Omental fat pad (tissue), 4 donors: ENCODE results near the gene COBLL1. TPM values are rescaled to one million over a fixed set of nuclear protein-coding genes. Genes with fewer than 3 reads are reported as not detected.
"Not testable (repeated sequence)": the region's sequence is repeated elsewhere in the genome, so short reads cannot be mapped to it uniquely, and the experiment has no call there.

ENCODE experiments used
- ATAC-seq: fragments of 150-250 bp; one replicate; pipeline ENCODE4 v1.9.1; 2016; ENCODE audit warnings: mild to moderate bottlenecking, moderate library complexity; ENCODE audit not compliant: low FRiP score
- DNase-seq: peaks from one replicate; pipeline ENCODE4 v3.0.0-alpha.2; 2019; ENCODE audit warnings: low spot score
- CTCF ChIP-seq, 3 donors: fragments of 450-650 bp; IDR thresholded peaks; one replicate each; pipeline ENCODE4 v1.5.1; 2016 to 2017; ENCODE audit warnings: antibody characterized with exemption in 3 of 3, mild to moderate bottlenecking in 3 of 3, moderate library complexity in 2 of 3
- total RNA-seq, 4 donors: library from RNA; depleted of rRNA; stranded (reverse); fragments of >200 nt; gene quantifications; one replicate each; pipeline ENCODE4 v1.1.0, GENCODE V29; 2016

COBLL1 gene
- total RNA-seq, 4 donors from 2014 or later = 38.1 to 114 (median 68.5) TPM

- DNase-seq (no peak), ATAC-seq (no peak)
- TF ChIP-seq CTCF (IDR thresholded peaks at IDR 0.05) = no peak
Measured at GRCh38 chr2:164869420-164869772, 27.8 kb upstream of the COBLL1 start.

- no peak for TF ChIP-seq CTCF (IDR thresholded peaks at IDR 0.05)
- ATAC-seq = no peak
- DNase-seq = no peak
Measured at GRCh38 chr2:164868563-164869419, 27.2 kb upstream of the COBLL1 start.

GRCh38 chr2:164867779-164868397 is 26.3 kb upstream of the COBLL1 start:
- no peak for ATAC-seq
- no peak for TF ChIP-seq CTCF (IDR thresholded peaks at IDR 0.05)
- no peak for DNase-seq

GRCh38 chr2:164866381-164866780 is 24.8 kb upstream of the COBLL1 start:
- not testable (repeated sequence) for ATAC-seq, DNase-seq

- no peak for ATAC-seq
- DNase-seq = no peak
- TF ChIP-seq CTCF (IDR thresholded peaks at IDR 0.05) = no peak
Measured at GRCh38 chr2:164860694-164861042, 19.0 kb upstream of the COBLL1 start.

- ATAC-seq, DNase-seq: not testable (repeated sequence)
Measured at GRCh38 chr2:164859906-164860693, 18.5 kb upstream of the COBLL1 start.

GRCh38 chr2:164859251-164859818 is 17.7 kb upstream of the COBLL1 start:
- TF ChIP-seq CTCF (IDR thresholded peaks at IDR 0.05) = no peak
- no peak for DNase-seq
- ATAC-seq = no peak
